HTERT RPE-1 (cell line): Measurements from ENCODE around the gene PDIA6.
"Not testable (repeated sequence)": the region's sequence is repeated elsewhere in the genome, so short reads cannot be mapped to it uniquely, and the experiment has no call there.

Experiments used
- in situ Hi-C: fragments of 300-500 bp; cut with MboI; formaldehyde crosslinking; loops from 4 replicates; pipeline ENCODE4 v1.14.3; 2020; ENCODE audit warnings: low sequenced_read_pairs

The PDIA6 gene

GRCh38 chr2:10811517-10811916, 1.1 kb downstream of the PDIA6 start:
- in situ Hi-C loops: no loop called here

- in situ Hi-C loops: no loop called here
Measured at GRCh38 chr2:10810202-10811161, 2.1 kb downstream of the PDIA6 start.

- in situ Hi-C loops: no loop called here
Measured at GRCh38 chr2:10806543-10806942, 6.0 kb downstream of the PDIA6 start.

GRCh38 chr2:10805990-10806389, 6.6 kb downstream of the PDIA6 start:
- in situ Hi-C loops: not testable (repeated sequence)

GRCh38 chr2:10802657-10803056, 9.9 kb downstream of the PDIA6 start:
- in situ Hi-C loops: no loop called here

- in situ Hi-C loops: no loop called here
Measured at GRCh38 chr2:10800163-10800562, 12.4 kb downstream of the PDIA6 start.

GRCh38 chr2:10798783-10799182, 13.8 kb downstream of the PDIA6 start:
- in situ Hi-C loops: no loop called here

- in situ Hi-C loops: no loop called here
Measured at GRCh38 chr2:10796703-10797102, 15.9 kb downstream of the PDIA6 start.

GRCh38 chr2:10795508-10796046, 17.0 kb downstream of the PDIA6 start:
- in situ Hi-C loops: no loop called here

GRCh38 chr2:10794876-10795275, 17.7 kb downstream of the PDIA6 start:
- in situ Hi-C loops: no loop called here

GRCh38 chr2:10793816-10794215, 18.8 kb downstream of the PDIA6 start:
- in situ Hi-C loops: no loop called here

GRCh38 chr2:10792660-10793400, 19.8 kb downstream of the PDIA6 start:
- in situ Hi-C loops: no loop called here

- in situ Hi-C loops: no loop called here
Measured at GRCh38 chr2:10792001-10792634, 20.5 kb downstream of the PDIA6 start.

GRCh38 chr2:10790228-10790973, 22.2 kb downstream of the PDIA6 start:
- in situ Hi-C loops: no loop called here

GRCh38 chr2:10788855-10789254, 23.7 kb downstream of the PDIA6 start:
- in situ Hi-C loops: no loop called here

GRCh38 chr2:10787176-10787968, 25.2 kb downstream of the PDIA6 start:
- in situ Hi-C loops: no loop called here

GRCh38 chr2:10786240-10786982, 26.2 kb downstream of the PDIA6 start:
- in situ Hi-C loops: no loop called here

- in situ Hi-C loops: no loop called here
Measured at GRCh38 chr2:10785260-10785659, 27.3 kb downstream of the PDIA6 start.

- in situ Hi-C loops: no loop called here
Measured at GRCh38 chr2:10784719-10785118, 27.9 kb downstream of the PDIA6 start.
